Left colon (tissue), 2 donors: ENCODE results near the gene UBE2M. TPM values are rescaled to one million over a fixed set of nuclear protein-coding genes. Genes with fewer than 3 reads are reported as not detected.

Experiments
- ATAC-seq: fragments of 200-7000 bp; cut with Tn5 transposase; one replicate; pipeline ENCODE4 v1.9.1; 2020; ENCODE audit warnings: mild to moderate bottlenecking, moderate library complexity
- DNase-seq, 2 donors: peaks; one replicate each; pipeline ENCODE4 v3.0.0-alpha.2; 2020
- intact Hi-C, 2 donors: fragments of 100-400 bp; cut with DNase I in 1 of 2; cut with micrococcal nuclease in 1 of 2; formaldehyde crosslinking; loops; one replicate each; pipeline versions ENCODE4 v1.11.2 to v1.14.0; 2022; cut with DNase I, micrococcal nuclease
- total RNA-seq, 2 donors: library from RNA; stranded (reverse); fragmentation: NEBNext Ultra II Directional; extraction: Animal tissue kit (Norgen Biotek cat#: 25700); gene quantifications; one replicate each; pipeline ENCODE4 v1.2.1, GENCODE V29; 2021
- donor health status: DM: no; HTN: no; CAD: no.
- donor health status: DM: yes; HTN: yes; CAD: no.

UBE2M gene
- total RNA-seq, 2 donors from 2014 or later = 55.8 to 70.4 TPM

GRCh38 chr19:58558623-58559274 lies 338 bp upstream of the UBE2M start:
- ATAC-seq = peak; percentile 71
- peak; percentile 99 for DNase-seq
- intact Hi-C loops = no loop called here

DNA sequence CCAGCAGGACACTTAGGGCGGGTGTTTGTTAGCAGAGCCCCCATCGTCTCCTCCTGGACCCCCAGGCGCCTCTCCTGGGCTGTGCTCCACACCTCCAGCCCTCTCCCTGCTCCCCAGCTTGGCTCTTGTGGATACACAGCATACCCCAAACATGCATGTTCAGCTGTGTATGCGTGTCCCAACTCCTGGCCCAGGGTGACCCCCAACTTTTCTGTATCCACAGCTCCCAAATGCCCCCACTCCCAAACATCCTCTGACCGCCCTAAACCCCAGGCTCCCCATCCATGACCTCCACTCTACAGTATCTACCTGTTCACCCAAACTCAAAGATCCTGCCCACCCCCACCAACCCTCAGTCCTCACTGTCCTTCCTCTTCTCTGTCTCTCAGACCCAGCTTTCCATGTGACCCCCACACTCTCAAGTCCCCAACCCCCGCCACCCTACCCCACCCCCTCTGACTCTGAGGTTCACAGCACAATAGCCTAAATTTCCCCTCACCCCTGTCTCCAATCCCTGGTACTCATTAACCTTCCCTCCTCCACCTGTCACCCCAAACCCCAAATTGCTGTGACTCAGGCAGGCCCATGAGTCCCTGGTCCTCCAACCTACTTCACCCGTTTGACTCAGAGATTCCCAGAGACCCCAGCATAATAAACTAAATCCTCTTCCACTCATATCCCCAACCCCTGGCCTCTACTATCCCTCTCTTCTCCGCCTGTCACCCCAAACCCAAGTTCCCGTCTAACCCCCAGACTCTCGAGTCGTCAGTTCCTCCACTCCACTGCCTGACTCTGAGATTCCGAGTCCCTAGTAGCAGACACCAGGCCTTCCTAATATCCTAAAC lies 968 bp downstream of the UBE2M start:
- DNase-seq = no peak
- ATAC-seq = no peak
- intact Hi-C loops = no loop called here

DNA sequence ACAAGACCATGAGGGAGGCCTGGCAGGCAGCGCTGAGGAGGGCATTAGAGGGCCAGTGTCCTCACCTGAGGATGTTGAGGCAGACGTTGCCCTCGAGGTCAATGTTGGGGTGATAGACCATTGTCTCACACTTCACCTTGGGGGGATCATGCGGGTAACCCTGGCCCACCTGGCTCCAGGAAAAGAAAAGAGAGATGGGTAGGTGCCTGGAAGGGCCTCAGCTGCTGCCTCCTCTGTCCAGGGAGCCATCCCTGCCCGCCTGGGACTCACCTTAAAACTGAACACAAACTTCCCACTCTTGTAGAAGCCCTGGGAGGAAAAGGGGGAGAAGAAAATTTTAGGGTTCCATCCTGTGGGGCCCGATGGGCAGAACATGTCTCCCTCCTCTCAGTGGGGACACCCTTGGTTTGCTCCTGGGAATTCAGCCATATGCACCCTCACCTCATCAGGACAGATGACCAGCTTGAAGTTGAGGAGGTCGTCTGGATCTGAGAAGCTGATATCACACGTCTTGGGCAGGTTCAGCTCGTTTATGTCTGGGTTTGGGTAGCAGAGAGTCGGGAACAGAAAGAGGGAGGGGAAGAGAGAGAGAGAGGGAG lies 1.7 kb downstream of the UBE2M start:
- intact Hi-C loops = no loop called here
- no peak for ATAC-seq
- no peak for DNase-seq

GRCh38 chr19:58555920-58556621 lies 2.3 kb downstream of the UBE2M start:
- intact Hi-C loops = no loop called here
- ATAC-seq = no peak

DNA sequence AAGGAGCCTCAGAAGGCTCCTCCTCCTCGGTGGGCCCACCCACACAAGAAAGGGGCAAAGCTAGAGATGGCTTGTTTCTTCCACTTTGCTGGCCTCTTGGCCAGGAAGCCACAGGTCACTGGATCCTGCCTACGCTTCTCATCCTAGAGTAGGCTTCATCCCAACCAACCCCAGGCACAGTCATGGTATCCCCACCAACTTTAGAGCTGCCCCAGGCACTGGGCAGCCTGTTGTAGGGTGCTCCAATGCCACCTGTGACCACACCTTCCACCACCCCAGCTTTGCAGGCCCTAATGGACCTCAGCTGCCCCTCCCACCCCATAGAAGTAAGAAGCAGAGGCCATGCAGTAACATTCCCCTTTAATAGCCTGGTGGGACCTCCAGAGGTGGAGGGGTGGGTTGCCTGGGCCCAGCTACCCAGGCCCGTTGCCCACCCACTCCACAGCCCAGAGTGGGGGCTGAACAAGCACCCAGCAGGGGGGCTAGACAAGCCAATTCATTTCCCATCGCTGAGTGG lies 3.0 kb downstream of the UBE2M start:
- DNase-seq (no peak), ATAC-seq (no peak)
- intact Hi-C loops = no loop called here

More at GRCh38 chr19:58555920-58556621, 2.3 kb downstream of the UBE2M start:
- DNase-seq = no peak

DNA sequence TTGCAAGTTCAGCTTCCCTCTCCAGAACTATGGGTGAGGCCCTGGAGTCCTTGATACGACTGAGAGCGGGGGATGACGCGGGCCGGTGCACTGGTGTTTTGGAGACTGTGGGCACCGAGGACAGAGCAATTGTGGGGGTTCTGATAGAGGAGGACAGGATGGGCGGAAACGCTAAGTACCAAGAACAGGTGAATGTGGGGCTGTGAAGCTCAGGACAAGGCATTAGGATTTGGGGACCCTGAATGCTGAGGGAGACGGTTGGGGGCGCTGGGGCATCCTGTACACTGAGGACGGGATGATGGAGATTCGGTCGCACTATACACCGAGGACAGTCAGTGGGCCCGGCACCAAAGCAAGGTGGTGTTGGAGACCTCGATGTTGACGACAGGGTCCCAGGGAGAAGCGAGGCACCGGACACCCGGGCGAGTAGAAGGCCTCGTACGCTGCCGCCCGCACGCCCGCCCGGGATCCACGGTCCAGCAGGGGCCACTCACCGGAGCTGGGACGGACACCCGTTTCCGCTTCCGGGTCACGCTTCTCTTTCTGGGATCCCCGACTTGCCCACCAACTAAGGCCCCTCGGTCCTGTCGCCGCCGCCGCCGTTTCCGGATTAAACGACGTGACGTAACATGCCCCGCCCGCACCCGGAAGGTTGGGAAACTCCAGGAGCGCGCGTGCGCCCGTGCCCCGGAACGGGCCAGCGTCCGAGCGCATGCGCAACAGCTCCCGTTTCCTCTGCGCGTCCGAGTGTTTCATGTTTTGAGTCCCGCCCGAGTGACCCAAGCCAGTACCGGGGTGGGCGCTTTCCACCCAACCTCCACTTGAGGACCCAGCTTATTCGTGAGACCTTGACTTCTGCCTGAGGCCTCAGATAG lies 3.7 kb downstream of the UBE2M start, which contains the start of gene CHMP2A:
Gene CHMP2A, minus strand, starts transcription at position 612 of the 875 bp plus-strand sequence. CDS start 893 bp downstream, outside the sequence.
- DNase-seq (peak; percentile 99), ATAC-seq (peak; percentile 59)
- intact Hi-C loops = no loop called here

GRCh38 chr19:58553799-58554493 lies 4.5 kb downstream of the UBE2M start:
- ATAC-seq (no peak), DNase-seq (no peak)
- intact Hi-C loops = no loop called here

DNA sequence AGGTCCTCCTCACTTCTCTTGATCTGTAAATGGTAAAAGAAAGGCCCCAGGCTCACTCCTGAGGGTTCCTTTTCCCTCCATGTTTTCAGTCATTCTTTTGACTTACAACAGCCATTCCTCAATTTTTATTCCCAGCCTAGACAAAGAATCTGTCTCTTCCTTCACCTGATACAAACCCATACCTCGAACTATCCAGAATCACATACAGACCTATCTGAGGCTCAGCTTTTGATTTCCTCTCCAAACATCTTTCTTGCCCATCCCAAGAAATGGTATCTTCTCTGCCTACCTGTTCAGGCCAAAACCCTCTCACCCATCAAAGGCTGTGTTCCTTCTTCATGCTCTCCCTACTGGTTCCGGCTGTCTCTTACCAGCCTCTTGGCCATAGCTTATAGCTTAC lies 5.8 kb downstream of the UBE2M start:
- ATAC-seq = no peak

DNA sequence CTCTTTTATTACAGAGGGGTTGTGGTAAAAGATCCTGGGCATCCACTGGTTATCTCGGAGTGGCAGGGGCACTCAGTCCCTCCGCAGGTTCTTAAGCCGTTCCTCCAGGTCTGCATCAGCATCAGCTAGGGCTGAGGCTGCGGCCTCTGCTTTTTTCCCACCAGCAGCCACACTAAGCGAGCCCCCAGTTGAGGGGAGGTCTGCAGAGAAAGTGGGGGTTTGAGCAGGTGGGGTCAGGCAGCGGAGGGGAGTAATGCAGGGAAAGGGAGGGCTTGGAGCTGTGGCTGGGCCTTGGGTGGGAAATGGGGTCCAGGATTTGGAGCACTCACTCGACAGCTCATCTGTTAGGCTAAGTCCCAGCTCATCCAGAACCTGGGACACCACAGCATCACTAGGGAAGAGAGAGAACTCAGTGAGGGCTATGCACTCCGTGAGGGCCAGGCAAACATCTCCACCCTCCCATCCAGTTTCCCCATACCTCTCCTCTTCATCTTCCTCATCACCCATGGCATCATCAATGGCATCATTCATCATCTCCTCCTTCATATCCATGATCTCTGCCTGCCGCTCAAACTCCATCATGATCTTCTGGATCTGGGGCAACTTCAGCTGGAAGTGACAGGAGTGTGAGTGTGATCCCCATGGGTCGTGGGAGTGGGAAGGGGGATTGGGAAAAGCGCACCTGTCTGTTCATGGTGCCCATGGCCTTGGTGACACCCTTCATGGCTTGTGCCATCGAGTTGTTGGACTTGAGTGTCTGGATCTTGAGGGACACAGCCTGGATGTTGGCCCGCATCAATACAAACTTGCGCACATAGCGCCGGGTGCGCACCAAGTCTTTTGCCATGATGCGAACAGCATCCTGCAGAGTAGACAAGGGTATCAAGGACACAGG lies 6.6 kb downstream of the UBE2M start:
- DNase-seq = no peak
- no peak for ATAC-seq
- intact Hi-C loops = no loop called here

More for the DNA sequence above, 5.8 kb downstream of the UBE2M start:
- intact Hi-C loops = no loop called here
- no peak for DNase-seq

DNA sequence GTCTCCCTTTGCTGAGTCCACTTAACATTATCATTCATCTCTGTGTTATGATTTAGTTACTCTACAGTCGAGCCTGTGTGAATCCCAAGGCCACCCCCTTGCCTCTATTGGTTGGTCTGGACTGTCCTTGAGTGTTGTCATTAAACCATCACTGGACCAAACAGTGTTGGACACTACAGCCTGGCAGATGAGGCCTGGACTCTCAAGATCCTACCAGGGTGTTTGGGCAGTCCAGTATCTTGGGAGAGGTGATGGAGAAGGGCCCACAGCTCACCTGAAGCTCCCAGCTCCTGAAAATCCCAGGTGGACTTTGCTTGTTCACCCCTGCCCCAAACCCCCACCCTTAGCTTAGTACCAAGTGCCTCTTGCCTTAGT lies 7.3 kb downstream of the UBE2M start:
- no peak for ATAC-seq
- intact Hi-C loops = no loop called here
- DNase-seq = no peak

DNA sequence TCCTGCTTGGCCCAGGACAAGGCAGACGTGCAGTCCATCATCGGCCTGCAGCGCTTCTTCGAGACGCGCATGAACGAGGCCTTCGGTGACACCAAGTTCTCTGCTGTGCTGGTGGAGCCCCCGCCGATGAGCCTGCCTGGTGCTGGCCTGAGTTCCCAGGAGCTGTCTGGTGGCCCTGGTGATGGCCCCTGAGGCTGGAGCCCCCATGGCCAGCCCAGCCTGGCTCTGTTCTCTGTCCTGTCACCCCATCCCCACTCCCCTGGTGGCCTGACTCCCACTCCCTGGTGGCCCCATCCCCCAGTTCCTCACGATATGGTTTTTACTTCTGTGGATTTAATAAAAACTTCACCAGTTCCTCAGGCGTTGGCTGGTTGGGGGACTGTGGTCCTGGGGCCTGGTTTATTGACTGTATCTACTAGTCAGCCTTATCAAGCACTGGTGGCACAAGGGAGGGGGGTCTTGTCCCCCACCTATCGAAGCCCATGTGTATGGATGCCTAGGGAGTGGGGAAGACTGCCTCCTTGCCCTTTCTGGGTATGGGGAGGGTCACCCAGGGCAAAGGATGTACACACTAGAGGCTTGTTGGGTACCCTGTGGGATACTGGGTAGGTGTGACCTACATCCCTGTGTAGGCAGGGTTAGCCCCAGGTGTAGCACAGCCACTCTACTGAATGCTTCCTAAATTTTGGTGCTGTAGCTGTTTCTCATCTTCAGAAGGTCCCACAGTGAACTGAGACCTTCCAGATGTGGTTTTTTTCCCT lies 7.9 kb downstream of the UBE2M start:
- DNase-seq = no peak
- ATAC-seq = no peak
- intact Hi-C loops = no loop called here

- no peak for ATAC-seq
- intact Hi-C loops = no loop called here
- DNase-seq = no peak
Observed at GRCh38 chr19:58549664-58550361, 8.6 kb downstream of the UBE2M start.

- intact Hi-C loops = no loop called here
- DNase-seq = no peak
- no peak for ATAC-seq
Observed at GRCh38 chr19:58548859-58549663, 9.3 kb downstream of the UBE2M start.
